RKO (cell line): ENCODE data around the gene DENND6A.
A peak's percentile ranks its signal among the peaks of the same experiment; 100 is the strongest.
"Not testable (repeated sequence)": the region's sequence is repeated elsewhere in the genome, so short reads cannot be mapped to it uniquely, and the experiment has no call there.

Experiments used
- DNase-seq: peaks from one replicate; pipeline ENCODE4 v3.0.0-alpha.2; 2016; ENCODE audit warnings: low spot score

Gene DENND6A

DNA sequence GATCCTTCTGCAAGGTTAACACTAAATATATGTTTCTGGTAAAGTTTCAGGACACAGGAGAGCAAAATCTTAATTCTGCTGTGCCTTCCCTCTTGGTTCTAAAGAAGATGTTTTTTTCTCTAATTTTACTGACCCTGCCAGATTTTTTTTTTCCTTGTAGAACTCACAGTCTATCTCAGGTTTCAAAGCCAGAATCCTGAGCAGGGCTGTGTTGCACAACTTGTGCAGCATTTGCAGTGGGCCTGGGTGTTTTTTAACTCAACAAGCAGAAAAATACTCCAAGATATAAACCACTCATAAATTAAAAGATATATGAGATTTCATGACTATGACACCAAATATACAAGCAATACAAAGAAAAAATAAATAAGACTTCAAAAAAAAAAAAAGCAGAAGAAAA is 55.5 kb downstream of the DENND6A start:
- DNase-seq, result no peak

DNA sequence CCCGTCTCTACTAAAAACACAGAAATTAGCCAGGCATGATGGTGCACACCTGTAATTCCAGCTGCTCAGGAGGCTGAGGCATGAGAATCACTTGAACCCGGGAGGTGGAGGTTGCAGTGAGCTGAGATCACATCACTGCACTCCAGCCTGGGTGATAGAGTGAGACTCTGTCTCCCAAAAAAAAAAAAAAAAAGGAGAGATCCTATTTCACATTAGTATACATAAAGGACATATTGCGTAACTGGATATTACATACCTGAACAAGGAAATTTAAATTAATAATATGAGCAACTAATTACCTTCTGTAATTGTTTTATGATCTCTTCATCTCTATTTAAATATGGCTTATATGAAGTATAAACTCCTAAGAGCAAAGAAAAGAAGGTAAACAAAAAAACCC is 58.6 kb downstream of the DENND6A start:
- not testable (repeated sequence) for DNase-seq

DNA sequence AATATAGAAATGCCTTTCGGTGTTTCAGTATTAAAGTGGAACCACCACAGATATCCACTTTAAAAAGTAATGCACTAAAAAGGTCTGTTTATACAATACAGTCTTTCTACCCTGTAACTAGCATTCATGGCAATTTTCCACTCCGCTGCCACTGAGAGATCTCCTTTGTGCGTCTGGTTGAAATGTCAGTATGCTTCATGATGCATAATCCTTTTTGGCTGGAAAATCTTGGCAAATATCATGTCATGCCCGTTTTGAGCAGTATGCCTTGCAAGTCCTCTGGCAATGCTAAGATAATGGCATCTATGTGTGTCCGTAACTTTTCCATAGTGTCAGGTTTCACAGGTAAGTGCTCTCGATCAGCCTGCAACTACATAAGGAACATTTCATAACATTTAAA is 64.9 kb downstream of the DENND6A start:
- DNase-seq, result no peak

DNA sequence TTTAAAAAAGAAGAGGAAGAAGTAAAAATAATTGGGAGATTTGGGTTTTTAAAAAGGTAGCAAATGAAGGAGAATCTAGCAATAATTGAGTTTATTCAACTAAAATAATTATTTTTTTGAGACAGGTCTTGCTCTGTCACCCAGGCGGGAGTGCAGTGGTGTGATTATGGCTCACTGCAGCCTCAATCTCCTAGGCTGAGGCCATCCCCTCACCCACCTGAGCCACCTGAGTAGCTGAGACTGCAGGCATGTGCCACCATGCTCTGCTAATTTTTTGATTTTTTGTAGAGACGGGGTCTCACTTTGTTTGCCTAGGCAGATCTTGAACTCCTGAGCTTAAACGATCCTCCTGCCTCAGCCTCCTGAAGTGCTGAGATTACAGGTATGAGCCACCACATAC is 68.1 kb downstream of the DENND6A start:
- DNase-seq, result no peak

DNA sequence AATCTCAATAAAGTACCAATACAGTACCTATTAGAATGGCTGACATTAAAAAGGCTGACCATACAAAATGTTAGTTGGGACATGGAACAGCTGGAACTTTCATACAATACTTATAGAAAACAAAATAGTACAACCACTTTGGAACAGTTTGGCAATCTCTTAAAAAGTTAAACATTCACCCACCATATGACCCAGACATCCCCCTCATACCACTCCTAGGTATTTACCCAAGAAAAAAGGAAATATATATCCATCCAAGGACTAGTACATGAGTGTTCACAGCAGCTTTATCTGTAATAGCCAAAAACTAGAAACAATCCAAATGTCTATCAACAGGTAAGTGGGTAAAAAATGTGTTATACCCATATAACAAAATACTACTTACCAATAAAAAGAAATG is 70.5 kb downstream of the DENND6A start:
- DNase-seq, result no peak

DNA sequence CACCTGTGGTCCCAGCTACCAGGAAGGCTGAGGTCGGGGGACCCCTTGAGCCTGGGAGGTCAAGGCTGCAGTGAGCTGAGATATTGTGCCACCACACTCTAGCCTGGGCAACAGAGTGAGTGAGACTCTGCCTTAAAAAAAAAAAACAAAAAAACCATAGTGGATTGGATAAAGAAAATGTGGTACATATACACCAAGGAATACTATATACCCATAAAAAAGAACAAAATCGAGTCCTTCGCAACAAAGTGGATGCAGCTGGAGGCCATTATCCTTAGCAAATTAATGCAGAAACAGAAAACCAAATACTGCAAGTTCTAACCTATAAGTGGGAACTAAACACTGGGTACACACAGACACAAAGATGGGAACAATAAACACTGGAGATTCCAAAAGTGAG is 75.1 kb downstream of the DENND6A start:
- DNase-seq, result no peak

DNA sequence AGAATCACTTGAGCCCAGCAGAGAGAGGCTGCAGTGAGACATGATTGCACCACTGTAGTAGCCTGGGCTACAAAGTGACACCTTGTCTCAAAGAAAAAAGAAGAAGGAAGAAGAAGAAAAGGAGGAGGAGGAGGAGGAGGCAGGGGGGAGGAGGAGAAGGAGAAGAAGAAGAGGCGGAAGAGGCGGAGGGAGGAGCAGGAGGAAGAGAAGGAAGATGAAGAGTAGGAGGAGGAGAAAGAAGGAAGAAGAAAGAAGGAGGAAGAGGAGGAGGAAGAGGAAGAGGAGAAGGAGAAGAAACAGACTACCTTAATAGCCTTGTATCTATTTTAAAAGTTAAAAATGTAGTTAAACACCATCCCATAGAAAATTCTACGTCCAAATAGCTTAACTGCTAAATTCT is 76.6 kb downstream of the DENND6A start:
- DNase-seq, result no peak

DNA sequence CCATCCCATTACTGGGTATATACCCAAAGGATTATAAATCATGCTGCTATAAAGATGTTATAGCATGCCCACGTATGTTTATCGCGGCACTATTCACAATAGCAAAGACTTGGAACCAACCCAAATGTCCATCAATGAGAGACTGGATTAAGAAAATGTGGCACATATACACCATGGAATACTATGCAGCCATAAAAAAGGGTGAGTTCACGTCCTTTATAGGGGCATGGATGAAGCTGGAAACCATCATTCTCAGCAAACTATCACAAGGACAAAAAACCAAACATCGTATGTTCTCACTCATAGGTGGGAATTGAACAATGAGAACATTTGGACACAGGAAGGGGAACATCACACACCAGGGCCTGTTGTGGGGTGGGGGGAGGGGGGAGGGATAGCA is 81.0 kb downstream of the DENND6A start:
- not testable (repeated sequence) for DNase-seq

DNA sequence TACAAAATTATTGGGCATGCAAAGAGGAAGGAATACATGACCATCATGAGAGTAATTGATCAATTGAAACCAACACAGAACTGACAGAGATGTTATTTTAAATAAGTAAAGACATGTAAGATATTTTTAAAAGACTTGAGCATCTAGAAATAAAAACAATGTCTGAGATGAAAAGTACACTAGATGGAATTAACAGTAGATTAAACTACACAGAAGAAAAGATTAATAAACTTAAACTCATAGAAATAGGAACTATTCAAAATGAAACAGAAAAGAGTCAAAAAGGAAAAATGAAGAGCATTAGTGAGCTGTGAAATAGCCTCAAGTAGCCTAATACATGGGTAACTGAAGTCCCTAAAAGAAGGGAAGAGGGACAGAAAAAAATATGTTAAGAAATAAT is 87.2 kb downstream of the DENND6A start:
- DNase-seq, result no peak

DNA sequence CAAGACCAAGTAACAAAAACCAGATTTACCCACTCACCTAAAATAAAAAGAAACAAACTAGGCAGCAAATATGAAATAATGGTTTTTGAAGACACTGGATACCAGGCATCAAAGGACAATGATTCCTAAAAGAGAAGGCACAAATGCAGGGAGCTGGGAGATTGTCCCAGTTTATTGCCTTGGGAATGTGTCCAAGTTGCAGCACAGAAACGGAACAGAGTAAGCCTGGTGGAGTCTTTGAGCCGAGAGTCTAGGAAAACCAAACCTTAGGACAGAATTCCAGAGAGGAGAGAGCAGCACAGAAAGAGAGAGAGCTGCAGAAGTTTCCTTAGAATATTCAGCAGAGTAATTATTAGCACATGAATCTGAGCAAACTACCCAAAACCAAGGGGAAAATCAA is 87.9 kb downstream of the DENND6A start:
- no peak for DNase-seq

DNA sequence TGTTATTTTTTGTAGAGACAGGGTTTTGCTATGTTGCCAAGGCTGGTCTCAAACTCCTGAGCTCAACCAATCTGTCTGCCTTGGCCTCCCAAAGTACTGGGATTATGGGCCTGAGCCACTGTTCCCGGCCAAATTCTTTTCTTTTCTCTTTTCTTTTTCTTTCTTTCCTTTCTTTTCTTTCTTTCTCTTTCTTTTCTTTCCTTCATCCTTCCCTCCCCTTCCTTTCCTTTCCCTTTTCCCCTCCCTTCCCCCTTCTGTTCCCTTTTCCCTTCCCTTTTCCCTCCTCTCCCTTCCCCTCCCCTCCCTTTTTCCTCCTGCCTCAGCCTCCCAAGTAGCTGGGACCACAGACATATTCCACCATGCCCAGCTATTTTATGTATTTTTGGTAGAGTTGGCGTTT is 92.7 kb downstream of the DENND6A start:
- no peak for DNase-seq

DNA sequence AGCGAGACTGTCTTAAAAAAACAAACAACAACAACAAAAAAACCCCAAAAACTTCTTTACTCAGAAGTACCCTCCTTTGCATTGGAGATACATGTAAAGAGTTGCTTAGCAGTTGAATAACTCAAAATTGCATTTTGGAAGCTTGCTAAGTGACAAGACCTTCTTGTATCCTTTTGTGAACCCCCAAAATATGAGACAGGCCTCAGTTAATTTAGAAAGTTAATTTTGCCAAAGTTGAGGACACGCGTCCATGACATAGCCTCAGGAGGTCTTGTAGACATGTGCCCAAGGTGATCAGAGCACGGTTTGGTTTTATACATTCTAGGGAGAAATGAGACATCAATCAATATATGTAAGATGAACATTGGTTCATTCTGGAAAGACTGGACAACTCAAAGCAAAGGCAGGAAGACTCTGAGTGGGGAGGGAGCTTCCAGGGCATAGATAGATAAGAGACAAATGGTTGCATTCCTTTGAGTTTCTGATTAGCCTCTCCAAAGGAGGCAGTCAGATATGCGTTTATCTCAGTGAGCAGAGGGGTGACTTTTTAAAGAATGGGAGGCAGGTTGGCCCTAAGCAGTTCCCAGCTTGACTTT is 94.0 kb downstream of the DENND6A start:
- DNase-seq, result peak; percentile 36

DNA sequence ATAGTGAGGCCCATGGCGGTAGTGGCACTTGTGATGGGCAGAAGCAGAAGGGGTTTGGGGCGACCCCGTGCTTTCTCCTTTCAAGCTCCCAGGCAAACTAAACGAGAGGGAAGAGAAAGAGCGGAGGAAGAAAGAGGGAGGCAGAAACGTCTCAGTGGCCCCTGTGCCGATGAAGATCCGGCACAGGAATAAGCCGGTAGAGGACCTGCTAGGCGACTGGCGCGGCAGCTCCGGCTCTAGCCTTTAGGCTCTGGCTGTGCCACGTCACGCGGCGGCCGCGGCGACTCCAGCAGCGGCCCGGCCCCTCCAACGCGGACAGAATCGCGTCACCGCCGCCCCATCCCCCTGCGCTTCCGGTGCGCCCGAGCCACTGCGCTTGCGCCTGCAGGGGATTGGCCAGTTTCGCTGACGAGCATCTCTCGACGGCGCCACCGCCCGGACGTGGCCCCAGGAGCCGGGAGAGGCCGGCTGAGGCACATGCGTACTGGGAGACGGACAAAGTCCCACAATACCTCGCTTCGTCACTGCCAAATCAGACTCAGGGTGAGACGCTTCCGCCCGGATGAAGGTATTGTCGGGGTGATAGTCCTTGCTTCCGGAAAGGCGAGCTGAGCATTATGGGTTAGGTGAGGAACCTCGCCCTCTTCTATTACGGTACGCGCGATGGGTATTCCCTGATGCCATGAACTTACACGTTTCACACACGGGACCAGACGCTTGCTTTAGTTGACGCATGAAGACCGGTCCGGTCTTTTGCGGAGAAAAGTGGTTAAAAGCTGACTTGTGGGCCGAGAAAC is 95.6 kb downstream of the DENND6A start, which contains the start of gene ARF4:
Gene ARF4 (minus strand): TSS at position 218 of the 797 bp plus-strand sequence. CDS start 204 bp downstream, at position 14.
- peak; percentile 100 for DNase-seq

DNA sequence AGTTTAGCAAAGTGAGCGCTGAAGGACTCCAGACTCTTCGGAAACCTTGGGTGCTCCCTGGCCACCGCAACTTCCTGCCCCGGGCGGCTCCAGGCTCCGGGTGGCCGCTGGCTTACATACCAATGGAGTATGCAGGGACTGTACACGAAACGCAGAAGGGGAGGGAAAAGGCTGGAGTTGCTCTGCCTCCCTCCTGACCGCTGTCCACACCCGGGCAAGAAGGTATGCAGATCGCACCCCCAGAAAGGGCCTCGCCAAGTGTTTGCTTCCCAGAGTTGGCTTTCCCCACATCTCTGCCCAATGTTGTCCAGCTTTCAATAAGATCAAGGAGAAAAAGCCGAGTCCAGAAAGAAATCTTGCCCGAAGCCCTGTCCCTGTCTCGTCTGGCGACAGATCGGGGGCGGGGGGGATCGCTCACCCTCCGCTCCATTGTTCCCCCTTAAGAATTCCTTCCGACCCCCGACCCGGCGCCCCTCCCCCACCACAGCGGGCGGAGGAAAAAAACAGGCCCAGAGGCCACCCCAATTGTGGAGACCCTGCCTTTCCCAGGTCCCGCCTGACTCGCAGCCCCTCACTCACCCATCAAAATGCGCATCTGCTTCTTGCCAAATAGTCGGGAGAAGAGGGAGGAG is 96.3 kb downstream of the DENND6A start:
- peak; percentile 83 for DNase-seq

DNA sequence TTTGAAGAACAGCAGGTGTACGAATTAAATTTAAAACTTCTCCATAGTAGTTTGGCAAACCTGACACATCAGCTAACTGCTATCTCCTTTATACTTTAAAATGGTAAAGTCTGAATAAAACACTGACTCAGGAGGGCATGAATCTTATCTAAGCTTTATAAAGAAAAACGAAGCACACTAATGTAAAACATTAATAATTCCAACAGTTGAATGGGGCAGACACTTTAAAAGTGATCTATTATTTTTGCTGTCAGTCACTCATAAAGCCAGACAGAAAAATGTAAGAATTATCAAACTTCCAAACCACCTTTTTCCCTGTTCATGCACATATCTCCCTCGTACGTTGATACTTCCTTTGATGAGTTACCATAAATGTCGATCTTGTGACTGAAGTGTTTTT is 98.3 kb downstream of the DENND6A start:
- no peak for DNase-seq

DNA sequence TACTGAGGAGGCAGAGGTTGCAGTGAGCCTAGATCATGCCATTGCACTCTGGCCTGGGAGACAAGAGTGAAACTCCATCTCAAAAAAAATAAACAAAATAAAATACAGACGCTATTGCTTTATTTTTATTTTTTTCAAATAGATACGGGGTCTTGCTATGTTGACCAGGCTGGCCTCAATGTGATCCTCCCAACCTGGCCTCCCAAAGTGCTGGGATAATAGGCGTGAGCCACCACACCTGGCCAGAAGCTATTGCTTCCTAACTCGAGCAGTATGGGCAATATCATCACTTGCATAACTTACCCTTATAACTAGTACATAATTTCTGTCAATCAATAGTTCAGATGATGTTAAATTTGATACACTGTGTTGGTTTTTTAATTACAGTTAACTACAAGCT is 98.7 kb downstream of the DENND6A start:
- DNase-seq, result no peak

DNA sequence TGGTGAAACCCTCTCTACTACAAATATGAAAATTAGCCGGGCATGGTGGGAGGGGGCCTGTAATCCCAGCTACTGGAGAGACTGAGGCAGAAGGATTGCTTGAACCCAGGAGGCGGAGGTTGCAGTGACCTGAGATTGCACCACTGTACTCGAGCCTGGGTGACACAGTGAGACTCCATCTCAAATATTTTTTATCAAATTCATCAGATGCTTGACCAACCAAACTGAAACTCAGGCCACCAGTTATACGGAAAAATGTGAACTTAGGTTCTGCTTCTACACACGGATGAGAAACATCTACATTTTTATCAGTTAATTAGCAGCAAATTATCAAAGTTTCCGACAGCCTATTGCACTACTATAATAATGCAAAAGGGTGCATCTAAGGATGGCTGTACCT is 100.6 kb downstream of the DENND6A start:
- DNase-seq, result no peak

DNA sequence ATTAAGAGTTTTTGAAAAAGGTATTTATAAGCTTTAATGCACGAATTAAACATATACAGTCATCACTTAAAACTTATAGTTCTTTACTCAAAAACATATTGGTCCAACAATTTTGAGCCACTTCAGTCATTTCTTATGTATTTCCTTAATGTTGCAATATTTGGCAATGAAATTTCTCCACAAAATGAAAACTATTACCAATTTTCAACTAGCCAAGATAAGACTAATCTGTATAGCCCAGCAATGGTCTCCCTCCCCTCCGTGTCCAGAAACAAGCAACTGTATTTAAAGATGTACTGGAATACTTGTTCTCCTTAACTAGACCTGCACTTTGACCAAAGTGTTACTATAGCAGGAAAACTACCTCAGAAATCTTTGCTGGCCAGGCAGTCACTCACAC is 105.0 kb downstream of the DENND6A start:
- no peak for DNase-seq

DNA sequence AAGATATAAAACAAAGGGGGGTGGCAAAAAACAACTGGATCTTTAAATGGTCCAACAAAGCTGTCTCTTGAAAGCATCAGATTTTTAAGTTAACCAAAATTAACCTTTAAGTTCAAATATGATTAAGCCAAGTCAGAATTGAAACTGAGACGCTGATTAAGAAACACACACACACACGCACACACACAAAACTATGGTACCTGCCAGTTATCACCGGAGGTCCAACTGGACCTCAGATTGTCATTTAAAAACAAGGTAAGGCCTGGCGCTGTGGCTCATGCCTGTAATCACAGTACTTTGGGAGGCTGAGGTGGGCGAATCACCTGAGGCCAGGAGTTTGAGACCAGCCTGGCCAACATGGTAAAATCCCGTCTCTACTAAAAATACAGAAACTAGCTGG is 106.1 kb downstream of the DENND6A start:
- DNase-seq, result no peak

DNA sequence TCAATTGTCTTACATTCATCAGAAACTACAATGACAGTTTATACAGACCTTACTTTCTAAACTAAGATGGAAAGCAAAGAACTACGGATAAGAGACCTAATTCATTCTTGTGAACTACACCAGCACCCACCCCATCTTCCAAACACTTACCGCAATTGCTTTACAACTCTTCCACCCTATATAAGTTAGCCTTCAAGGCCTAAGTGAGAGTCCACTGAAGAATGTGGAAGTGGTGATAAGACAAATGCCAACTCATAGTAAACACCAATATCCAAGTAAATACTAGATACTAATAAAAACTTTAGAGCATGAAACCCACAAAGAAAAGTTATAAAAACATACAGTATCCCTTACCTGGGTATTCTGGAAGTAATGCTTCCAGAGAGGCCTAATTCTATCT is 109.3 kb downstream of the DENND6A start:
- DNase-seq, result no peak

DNA sequence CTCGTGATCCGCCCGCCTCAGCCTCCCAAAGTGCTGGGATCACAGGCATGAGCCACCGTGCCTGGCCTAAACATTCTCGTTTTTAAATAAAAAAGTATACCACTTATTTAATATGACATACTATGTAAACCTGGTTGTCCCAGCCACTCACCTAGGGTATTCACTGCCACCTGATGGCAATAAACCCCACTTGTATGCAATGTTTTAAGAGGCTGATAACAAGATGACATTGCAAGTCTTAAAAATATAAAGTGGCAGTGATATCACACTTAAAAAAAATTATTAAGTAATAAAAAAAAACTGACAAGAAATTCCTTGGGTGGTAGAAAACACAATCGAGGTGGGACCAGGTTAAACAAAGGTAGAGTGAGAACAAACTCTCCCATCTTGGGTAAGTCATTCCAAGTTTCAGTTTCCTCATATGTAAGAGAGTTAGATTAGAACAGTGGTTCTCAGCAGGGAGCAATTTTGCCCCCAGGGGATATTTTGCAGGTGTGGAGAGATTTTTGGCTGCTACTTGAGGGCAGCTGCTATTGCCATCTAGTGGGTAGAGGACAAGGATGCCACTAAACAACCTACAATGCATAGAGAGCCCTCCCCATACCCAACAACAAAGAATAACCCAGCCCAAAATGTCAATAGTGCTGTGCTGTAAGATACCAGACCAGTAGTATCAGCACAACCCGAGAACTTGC is 110.3 kb downstream of the DENND6A start:
- peak; percentile 39 for DNase-seq

DNA sequence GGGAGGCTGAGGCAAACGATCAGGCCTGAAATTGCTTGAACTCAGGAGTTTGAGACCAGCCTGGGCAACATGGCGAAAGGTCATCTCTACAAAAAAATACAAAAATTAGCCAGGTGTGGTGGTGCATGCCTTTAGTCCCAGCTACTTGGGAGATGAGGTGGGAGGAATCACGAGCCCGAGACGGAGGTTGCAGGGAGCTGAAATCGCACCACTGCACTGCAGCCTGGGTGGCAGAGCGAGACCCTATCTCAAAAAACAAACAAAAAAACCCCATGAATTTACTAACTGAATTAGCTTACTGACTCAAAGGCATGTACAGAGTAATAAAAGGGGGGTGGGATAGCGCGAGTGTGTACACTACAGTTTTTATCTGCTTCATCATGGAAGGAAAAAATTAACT is 115.1 kb downstream of the DENND6A start:
- no peak for DNase-seq
